GM04504 (cell line): Measurements from ENCODE around the gene FAAP100.
A peak's percentile ranks its signal among the peaks of the same experiment; 100 is the strongest.

Experiments used
- DNase-seq: peaks from one replicate; pipeline ENCODE4 v3.0.0-alpha.2; 2012; ENCODE audit warnings: low read depth

Gene FAAP100

DNA sequence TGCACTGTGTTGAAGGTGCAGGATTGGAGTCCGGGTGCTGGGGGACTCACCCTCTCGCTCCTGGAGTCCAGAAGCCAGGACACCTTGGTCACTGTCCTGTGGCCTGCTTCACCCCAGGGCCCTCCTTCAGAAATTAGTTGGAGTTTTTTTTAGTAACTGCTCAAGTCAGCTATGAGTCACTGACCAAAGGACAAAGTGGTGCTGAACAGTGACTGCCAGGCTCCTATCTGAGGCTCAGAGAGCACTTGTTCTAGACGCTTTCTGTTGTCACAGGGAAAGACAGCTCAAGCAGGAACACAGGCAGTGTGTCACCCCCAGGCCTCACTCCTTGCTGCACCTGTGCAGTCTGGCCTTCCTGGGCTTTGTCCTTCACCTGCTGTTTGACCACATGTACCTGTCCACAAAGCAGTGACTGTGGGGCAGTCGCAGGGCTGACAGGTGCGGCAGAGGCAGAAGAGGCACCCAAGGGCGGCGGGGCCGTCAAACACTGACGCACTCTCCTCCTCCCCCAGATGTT is 4.1 kb upstream of the FAAP100 start:
- no peak for DNase-seq

- DNase-seq = peak; percentile 92
These were observed 1.5 kb upstream of the FAAP100 start for GRCh38 chr17:81553616-81554181.

GRCh38 chr17:81553018-81553615 is 964 bp upstream of the FAAP100 start:
- DNase-seq = no peak

GRCh38 chr17:81551458-81552243 is 502 bp downstream of the FAAP100 start:
- no peak for DNase-seq

DNA sequence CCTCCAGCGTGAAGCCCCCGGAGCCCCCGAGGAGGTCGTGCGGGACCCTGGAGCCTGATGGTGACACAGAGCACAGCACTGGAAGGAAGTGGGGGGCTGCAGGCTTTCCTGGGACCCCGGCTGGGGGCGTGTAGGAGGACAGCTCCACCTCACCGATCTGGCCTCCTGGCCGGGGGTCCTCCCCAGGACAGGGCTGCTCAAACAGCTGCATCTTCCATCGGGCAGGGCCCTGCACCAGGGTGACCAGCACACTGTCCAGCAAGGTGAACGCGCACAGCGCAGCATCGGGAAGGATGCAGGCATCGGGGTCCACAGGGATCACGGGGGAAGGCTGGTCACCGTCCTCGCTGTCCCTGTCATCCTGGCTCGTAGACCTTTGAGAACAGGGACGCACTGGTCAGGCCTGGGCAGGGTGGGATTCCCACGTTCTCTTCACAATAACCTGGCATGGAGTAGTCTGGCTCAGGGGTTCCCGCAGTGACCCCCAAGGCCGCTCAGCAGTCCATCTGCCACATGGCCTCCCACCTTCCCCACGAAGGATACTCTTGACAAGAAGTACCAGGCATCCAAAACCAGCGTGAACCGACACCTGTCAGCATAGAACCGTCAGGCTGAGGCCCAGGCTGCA is 1.2 kb downstream of the FAAP100 start:
- no peak for DNase-seq

- no peak for DNase-seq
These were observed 1.9 kb downstream of the FAAP100 start for GRCh38 chr17:81550285-81550684.

DNA sequence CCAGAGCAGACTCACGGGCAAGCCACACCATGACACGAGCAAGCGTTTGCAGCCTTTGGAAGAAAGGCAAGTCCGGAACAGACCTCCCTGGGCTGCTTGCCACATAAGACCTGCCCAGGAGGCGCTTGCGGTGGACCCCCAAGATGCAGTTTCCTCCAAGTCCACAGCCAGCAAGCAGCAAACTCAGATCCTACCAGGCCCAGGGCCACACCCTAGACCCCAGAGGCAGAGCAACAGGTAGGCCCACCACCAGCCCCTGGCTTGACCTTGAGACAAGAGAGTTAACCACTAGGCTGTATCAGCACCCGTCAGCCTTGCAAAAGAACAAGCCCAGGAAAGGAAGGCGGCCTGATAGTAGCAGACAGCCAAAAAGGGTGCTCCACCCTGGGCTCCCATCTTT is 2.3 kb downstream of the FAAP100 start:
- no peak for DNase-seq

- no peak for DNase-seq
These were observed 3.1 kb downstream of the FAAP100 start for GRCh38 chr17:81549031-81549557.

GRCh38 chr17:81547614-81547982 is 4.6 kb downstream of the FAAP100 start:
- DNase-seq = no peak

DNA sequence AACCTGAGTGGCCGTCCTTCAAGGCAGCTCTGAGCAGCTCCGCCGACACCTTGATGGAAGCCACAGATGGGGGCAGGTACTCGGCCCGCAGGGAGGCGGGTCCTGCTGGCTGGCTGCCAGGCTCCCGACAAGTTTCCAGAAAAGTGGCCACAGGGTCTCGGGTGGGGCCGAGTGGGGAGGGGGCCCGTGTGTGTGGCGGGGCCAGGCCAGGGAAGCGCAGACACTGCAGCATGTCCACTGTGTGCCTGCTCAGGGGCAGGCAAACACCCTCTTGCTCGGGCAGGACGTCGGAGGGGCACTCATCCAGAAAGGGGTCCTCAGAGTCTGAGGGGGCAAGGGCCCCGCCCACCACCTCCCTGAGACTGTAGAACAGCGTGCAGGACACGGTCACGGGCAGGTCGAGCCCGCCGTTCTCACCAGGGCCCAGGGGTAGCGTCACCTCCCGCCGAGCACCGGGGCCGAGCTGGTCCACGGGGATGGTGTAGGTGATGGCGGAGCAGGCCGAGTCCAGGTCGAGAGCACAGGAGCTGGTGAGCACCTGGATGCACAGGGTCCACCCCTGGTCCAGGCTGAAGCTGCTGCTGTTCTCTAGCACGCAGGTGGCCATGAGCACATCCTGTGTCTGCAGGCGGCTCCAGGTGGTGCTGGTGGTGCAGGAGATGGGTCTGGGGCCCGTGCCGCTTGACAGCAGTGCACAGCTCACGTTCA is 5.1 kb downstream of the FAAP100 start:
- no peak for DNase-seq

DNA sequence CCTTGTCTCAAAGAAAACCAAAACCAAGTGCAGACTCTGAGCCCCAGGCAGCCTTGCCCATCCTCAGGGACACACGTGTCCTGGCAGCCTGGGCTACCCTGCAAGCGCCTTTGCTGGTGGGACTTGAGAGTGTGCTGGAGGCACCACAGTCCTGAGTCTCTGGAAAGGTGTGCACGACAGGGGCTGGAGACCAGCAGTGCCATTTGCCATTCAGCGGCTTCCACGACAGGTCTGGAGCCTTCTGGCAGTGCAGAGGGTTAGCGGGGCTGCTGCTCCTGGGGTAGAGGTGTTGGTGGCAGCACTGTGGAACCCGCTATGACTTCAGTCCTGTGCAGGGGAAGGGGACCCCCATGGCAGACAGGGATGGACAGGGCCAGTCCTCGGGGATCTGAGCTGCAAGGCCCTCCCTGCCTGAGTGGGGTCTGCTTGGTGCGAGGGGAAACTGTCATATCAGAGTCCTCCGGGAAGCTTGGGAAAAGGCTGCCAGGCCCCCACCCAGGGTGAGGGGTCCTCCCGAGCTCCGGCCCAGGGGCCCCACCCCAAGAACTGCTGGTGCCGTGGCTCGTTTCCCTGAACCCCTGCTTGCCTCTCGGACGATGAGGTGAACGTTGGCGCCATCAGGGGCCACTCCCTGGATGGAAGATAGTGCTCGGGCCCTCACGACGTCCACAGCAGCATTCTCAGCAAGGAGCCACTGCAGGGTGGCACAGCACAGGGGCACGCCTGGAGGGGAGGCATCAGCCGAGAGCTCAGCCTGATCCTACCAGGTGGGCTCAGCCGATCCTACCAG is 6.8 kb downstream of the FAAP100 start:
- DNase-seq = no peak

- no peak for DNase-seq
These were observed 7.7 kb downstream of the FAAP100 start for GRCh38 chr17:81544281-81544974.

GRCh38 chr17:81543756-81544155 is 8.4 kb downstream of the FAAP100 start:
- no peak for DNase-seq

DNA sequence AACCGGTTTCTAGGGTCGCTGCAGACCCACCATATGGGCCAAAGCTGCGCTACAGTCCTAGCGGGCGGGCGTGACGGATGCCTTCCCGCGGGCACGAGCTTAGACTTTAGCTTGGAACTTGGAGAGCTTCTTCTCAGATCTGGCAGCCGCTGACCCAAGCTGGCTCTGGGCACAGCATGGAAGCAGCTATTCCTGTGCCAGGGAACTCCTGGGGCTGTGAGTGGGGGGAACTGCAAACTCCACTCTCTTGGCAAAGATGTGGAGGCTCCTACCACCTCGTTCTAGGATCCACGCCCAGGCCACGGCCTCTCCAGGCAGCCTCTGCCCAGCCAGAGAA is 8.8 kb downstream of the FAAP100 start:
- DNase-seq = no peak

DNA sequence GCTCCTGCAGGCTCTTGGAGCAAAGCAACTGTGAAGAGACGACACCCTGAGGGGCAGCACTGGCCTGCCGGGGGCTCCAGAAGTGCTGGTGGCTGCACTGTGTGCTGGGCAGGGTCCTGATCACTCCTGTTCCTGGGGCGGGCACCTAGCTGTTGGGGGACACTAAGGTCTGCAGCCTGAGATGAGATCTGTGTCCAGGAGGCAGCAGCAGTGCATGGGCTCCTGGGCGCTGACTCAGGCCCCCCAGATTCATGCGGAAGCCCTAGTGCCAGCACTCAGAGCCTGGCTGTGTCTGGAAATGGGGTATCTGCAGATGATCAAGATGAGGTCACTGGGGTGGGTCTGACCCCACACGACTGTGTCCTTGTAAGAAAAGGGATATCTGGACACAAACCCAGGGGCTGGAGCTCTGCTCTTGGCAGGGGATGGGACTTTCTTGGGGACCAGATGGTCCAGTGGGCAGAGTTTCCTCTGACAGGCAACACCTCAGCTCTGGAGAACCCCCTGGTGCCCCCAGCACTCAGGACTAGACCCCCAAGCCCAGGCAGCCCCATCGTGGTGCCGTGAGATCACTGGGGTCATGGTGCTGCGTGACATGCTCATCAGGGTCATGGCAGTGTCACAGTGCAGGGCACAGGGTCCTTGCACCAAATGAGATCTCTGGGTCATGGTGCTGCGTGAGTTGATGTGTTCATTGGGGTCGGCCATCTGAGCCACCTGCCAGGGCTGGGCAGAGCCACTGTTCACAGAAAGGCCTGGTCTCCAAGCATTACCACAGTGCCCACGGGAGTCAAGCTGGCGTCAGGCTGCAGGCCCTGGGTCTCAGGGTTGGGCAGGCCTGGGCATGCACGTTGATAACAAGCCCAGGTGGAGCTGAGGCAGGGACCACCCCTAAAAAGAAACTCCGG is 9.5 kb downstream of the FAAP100 start:
- DNase-seq = no peak

GRCh38 chr17:81541123-81541522 is 11.0 kb downstream of the FAAP100 start:
- DNase-seq = no peak

DNA sequence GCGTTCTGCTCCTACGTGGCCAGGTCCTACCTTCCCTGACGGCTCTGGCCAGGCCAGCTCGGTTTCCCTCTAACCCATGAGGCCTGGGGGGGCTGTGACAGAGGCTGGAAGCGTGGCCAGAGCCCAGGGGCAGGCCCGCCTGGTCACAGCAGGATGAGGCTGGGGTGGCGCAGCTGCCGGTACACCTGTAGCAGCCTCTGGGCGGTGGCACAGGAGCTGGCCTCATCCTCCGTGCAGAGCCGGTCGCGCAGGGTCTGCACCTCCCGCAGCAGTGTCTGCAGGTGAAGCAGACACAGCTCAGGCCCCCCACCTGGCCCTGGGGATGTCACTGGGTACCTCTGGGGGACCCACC is 11.5 kb downstream of the FAAP100 start:
- no peak for DNase-seq

DNA sequence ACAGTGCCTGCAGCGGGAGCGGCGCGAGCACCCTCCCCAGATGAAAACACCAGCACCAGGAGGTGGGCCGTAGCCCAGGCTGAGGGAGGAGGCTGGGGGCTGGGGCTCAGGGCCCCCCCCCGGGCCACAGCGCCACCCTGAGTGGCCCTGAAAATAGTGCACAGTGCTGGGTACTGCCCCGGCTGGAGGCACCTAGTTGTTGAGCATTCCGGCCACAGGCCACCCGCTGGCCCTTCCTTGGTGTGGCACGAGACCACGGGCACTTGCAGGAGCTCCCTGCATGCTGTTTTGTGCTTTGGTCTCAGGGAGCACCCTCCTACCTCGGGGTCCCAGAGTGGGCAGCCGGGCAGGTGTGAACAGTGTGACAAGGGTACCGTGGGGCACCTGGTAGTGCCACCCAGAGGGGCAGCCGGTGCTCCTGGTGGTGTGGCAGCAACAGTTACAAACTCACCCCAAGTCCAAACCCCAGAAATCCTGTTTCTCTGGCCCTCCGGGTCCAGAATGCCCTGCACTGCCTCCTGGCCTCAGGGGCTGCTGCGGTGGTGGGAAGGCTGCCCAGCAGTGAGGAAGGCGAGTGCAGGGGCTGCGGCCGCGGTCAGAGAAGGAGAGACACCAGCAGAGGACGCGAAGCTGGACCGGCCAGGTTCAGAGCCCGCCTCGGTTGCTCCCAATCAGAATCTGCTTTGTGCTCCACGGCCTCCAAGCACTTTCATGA is 12.0 kb downstream of the FAAP100 start:
- no peak for DNase-seq

GRCh38 chr17:81539571-81539900 is 12.6 kb downstream of the FAAP100 start:
- no peak for DNase-seq
